22Rv1 (cell line): Measurements from ENCODE around the gene ZSCAN5A.

ENCODE experiments used
- CTCF ChIP-seq: fragments of 450-650 bp; IDR thresholded peaks from 2 replicates; pipeline ENCODE4 v1.5.1; 2017; ENCODE audit warnings: mild to moderate bottlenecking
- ZFX ChIP-seq: fragments of 450-650 bp; IDR thresholded peaks from 2 replicates; pipeline ENCODE4 v1.6.1; 2017; ENCODE audit warnings: antibody characterized with exemption, borderline replicate concordance

DNA sequence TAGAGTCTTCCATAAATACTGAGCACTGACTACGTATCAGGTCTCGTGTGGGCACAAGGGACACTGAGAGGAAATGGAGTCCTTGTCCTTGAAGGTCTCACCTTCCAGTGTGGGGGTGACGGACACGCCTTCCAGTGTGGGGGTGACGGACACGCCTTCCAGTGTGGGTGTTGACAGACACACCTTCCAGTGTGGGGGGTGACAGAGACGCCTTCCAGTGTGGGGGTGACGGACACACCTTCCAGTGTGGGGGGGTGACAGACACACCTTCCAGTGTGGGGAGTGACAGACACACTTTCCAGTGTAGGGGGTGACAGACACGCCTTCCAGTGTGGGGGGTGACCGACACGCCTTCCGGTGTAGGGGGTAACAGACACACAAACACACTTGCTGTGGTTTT, 56.4 kb downstream of the ZSCAN5A start:
- TF ChIP-seq ZFX (no peak), CTCF (no peak)
